Measurements from ENCODE around the gene CDC14B. TPM values are rescaled to one million over a fixed set of nuclear protein-coding genes. Genes with fewer than 3 reads are reported as not detected.
"Not testable (repeated sequence)": the region's sequence is repeated elsewhere in the genome, so short reads cannot be mapped to it uniquely, and the experiment has no call there.

CDC14B gene
- total RNA-seq, 2 donors from 2014 or later: 1.5 to 2.6 TPM

- DNase-seq (ENCODE audit: low spot score in 2 of 2): no peak
- Mint-ChIP-seq H3K27ac (no peak overlapping the region), H3K9me3 (no peaks in the 10 kb centered on the region), H3K36me3 (peaks cover 0 to 7% of the 10 kb centered on the region in 2 donors)
- no peak for ATAC-seq
Measured at GRCh38 chr9:96641514-96641913, 21.9 kb upstream of the CDC14B start.

GRCh38 chr9:96638606-96639364, 19.1 kb upstream of the CDC14B start:
- no peaks in the 10 kb centered on the region for H3K36me3 Mint-ChIP-seq
- H3K27ac Mint-ChIP-seq: no peak overlapping the region
- no peaks in the 10 kb centered on the region for H3K9me3 Mint-ChIP-seq
- no peak for ATAC-seq
- no peak for DNase-seq (ENCODE audit: low spot score in 2 of 2)

GRCh38 chr9:96636368-96636767, 16.7 kb upstream of the CDC14B start:
- H3K27ac Mint-ChIP-seq: no peak overlapping the region
- no peaks in the 10 kb centered on the region for H3K9me3 Mint-ChIP-seq
- no peaks in the 10 kb centered on the region for H3K36me3 Mint-ChIP-seq
- DNase-seq (ENCODE audit: low spot score in 2 of 2) (no peak), ATAC-seq (no peak)

GRCh38 chr9:96633579-96633978, 13.9 kb upstream of the CDC14B start:
- H3K36me3 Mint-ChIP-seq; DNase-seq (ENCODE audit: low spot score in 2 of 2); H3K9me3 Mint-ChIP-seq; ATAC-seq; H3K27ac Mint-ChIP-seq: not testable (repeated sequence)

- H3K9me3 Mint-ChIP-seq: no peaks in the 10 kb centered on the region
- ATAC-seq (no peak), DNase-seq (ENCODE audit: low spot score in 2 of 2) (no peak)
- no peaks in the 10 kb centered on the region for H3K36me3 Mint-ChIP-seq
- peak overlapping the region in 1 of 2 donors; percentile 20 for H3K27ac Mint-ChIP-seq
Measured at GRCh38 chr9:96626912-96627311, 7.3 kb upstream of the CDC14B start.

GRCh38 chr9:96621618-96622017, 2.0 kb upstream of the CDC14B start:
- peaks cover 0 to 7% of the 10 kb centered on the region in 2 donors for H3K36me3 Mint-ChIP-seq
- ATAC-seq (no peak), DNase-seq (ENCODE audit: low spot score in 2 of 2) (no peak)
- no peak overlapping the region for H3K27ac Mint-ChIP-seq
- no peaks in the 10 kb centered on the region for H3K9me3 Mint-ChIP-seq

- Mint-ChIP-seq H3K36me3 (peaks cover 0 to 7% of the 10 kb centered on the region in 2 donors), H3K9me3 (no peaks in the 10 kb centered on the region), H3K27ac (no peak overlapping the region)
- no peak for DNase-seq (ENCODE audit: low spot score in 2 of 2)
- ATAC-seq: no peak
Measured at GRCh38 chr9:96620832-96621269, 1.2 kb upstream of the CDC14B start.

GRCh38 chr9:96620181-96620514, 505 bp upstream of the CDC14B start:
- H3K9me3 Mint-ChIP-seq: no peaks in the 10 kb centered on the region
- DNase-seq (ENCODE audit: low spot score in 2 of 2): no peak
- no peak overlapping the region for H3K27ac Mint-ChIP-seq
- ATAC-seq: no peak
- H3K36me3 Mint-ChIP-seq: peaks cover 0 to 7% of the 10 kb centered on the region in 2 donors

- DNase-seq (ENCODE audit: low spot score in 2 of 2) (no peak), ATAC-seq (peak in 1 of 2 donors; percentile 8)
- H3K27ac Mint-ChIP-seq: no peak overlapping the region
- H3K36me3 Mint-ChIP-seq: peaks cover 0 to 7% of the 10 kb centered on the region in 2 donors
- H3K9me3 Mint-ChIP-seq: no peaks in the 10 kb centered on the region
Measured at GRCh38 chr9:96619124-96619465, 548 bp downstream of the CDC14B start.

- DNase-seq (ENCODE audit: low spot score in 2 of 2): peak in 1 of 2 donors; percentile 7
- H3K27ac Mint-ChIP-seq: no peak overlapping the region
- peak in 1 of 2 donors; percentile 19 for ATAC-seq
- peaks cover 0 to 7% of the 10 kb centered on the region in 2 donors for H3K36me3 Mint-ChIP-seq
- no peaks in the 10 kb centered on the region for H3K9me3 Mint-ChIP-seq
Measured at GRCh38 chr9:96618209-96619123, 1.2 kb downstream of the CDC14B start.

GRCh38 chr9:96617439-96618185, 2.0 kb downstream of the CDC14B start:
- DNase-seq (ENCODE audit: low spot score in 2 of 2): no peak
- no peak for ATAC-seq
- H3K27ac Mint-ChIP-seq: no peak overlapping the region

GRCh38 chr9:96616817-96617438, 2.7 kb downstream of the CDC14B start:
- no peak for DNase-seq (ENCODE audit: low spot score in 2 of 2)

More at GRCh38 chr9:96617439-96618185, 2.0 kb downstream of the CDC14B start:
- Mint-ChIP-seq H3K36me3 (peaks cover 0 to 7% of the 10 kb centered on the region in 2 donors), H3K9me3 (no peaks in the 10 kb centered on the region)

GRCh38 chr9:96615411-96615810, 4.2 kb downstream of the CDC14B start:
- Mint-ChIP-seq H3K9me3 (no peaks in the 10 kb centered on the region), H3K27ac (no peak overlapping the region), H3K36me3 (peaks cover 0 to 3% of the 10 kb centered on the region in 2 donors)
- no peak for ATAC-seq
- DNase-seq (ENCODE audit: low spot score in 2 of 2): no peak

More at GRCh38 chr9:96616817-96617438, 2.7 kb downstream of the CDC14B start:
- Mint-ChIP-seq H3K27ac (no peak overlapping the region), H3K9me3 (no peaks in the 10 kb centered on the region), H3K36me3 (peaks cover 0 to 7% of the 10 kb centered on the region in 2 donors)
- ATAC-seq: no peak

- not testable (repeated sequence) for H3K36me3 Mint-ChIP-seq, ATAC-seq
Measured at GRCh38 chr9:96614664-96615063, 5.0 kb downstream of the CDC14B start.

GRCh38 chr9:96612966-96613589, 6.6 kb downstream of the CDC14B start:
- Mint-ChIP-seq H3K9me3 (no peaks in the 10 kb centered on the region), H3K27ac (no peak overlapping the region), H3K36me3 (no peaks in the 10 kb centered on the region)
- DNase-seq (ENCODE audit: low spot score in 2 of 2) (no peak), ATAC-seq (no peak)

More at GRCh38 chr9:96614664-96615063, 5.0 kb downstream of the CDC14B start:
- H3K27ac Mint-ChIP-seq; DNase-seq (ENCODE audit: low spot score in 2 of 2); H3K9me3 Mint-ChIP-seq: not testable (repeated sequence)
